ENCODE data around the gene SCYL1. TPM values are rescaled to one million over a fixed set of nuclear protein-coding genes. Genes with fewer than 3 reads are reported as not detected.

Gene SCYL1
- total RNA-seq, 1 donor from 2014 or later: 79.4 TPM

DNA sequence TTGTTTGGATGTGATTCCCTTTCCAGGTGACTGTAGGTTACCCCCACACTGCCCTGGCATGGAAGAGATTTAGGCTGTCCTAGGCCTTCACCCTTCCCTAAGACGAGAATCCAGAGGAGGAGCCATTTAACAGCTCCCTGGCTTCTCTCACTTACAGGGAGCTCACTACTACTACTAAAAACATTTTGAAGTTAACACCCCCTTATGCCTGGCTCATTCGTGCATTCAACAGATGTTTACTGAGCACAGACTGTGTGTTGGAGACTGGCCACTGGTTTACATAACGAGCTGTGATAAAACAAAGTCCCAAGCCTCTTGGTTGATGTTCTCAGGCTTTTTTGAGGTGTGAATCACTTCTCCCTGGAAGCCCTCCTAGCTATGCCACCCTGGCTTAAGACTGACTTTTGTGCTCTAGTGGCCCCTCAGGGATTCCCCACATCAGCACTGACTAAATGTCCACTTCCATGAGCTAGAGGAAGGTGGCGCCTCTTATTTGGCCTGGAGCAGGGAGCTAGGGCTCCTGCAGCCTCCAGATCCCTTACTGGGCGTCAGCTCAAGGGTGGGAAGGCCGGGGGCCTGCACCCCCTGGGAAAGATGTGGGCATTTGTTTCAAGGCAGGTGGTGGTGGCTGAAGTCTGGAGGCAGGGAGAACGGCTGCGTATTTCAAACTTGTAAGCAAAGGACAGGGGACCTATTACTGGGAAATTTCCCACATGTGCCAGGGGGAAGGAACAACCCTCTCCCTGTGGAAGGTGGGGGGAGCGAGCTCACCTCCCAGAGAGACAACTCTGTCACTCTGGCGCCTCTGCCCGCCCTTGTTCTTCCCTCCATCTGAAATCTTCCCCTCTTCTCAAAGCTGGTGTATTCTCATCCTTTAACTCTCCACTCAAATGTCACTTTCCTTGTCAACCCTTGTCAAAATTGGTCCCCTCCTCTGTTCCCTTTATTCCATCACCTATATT lies 45.4 kb upstream of the SCYL1 start:
- H3K9me3 Mint-ChIP-seq: no peaks in the 10 kb centered on the region
- no peaks in the 10 kb centered on the region for H3K27me3 Mint-ChIP-seq
- peaks cover 20% of the 10 kb centered on the region for H3K4me1 Mint-ChIP-seq (ENCODE audit: unreplicated experiment)
- peak overlapping the region; percentile 49 for H3K4me3 Mint-ChIP-seq
- H3K36me3 Mint-ChIP-seq: no peaks in the 10 kb centered on the region
- TF ChIP-seq, protein P1, sequence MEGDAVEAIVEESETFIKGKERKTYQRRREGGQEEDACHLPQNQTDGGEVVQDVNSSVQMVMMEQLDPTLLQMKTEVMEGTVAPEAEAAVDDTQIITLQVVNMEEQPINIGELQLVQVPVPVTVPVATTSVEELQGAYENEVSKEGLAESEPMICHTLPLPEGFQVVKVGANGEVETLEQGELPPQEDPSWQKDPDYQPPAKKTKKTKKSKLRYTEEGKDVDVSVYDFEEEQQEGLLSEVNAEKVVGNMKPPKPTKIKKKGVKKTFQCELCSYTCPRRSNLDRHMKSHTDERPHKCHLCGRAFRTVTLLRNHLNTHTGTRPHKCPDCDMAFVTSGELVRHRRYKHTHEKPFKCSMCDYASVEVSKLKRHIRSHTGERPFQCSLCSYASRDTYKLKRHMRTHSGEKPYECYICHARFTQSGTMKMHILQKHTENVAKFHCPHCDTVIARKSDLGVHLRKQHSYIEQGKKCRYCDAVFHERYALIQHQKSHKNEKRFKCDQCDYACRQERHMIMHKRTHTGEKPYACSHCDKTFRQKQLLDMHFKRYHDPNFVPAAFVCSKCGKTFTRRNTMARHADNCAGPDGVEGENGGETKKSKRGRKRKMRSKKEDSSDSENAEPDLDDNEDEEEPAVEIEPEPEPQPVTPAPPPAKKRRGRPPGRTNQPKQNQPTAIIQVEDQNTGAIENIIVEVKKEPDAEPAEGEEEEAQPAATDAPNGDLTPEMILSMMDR (conservative IDR thresholded peaks at IDR 0.05): peak; percentile 35
- no peak for DNase-seq (ENCODE audit: extremely low spot score, unreplicated experiment)
- peak overlapping the region; percentile 69 for H3K27ac Mint-ChIP-seq

DNA sequence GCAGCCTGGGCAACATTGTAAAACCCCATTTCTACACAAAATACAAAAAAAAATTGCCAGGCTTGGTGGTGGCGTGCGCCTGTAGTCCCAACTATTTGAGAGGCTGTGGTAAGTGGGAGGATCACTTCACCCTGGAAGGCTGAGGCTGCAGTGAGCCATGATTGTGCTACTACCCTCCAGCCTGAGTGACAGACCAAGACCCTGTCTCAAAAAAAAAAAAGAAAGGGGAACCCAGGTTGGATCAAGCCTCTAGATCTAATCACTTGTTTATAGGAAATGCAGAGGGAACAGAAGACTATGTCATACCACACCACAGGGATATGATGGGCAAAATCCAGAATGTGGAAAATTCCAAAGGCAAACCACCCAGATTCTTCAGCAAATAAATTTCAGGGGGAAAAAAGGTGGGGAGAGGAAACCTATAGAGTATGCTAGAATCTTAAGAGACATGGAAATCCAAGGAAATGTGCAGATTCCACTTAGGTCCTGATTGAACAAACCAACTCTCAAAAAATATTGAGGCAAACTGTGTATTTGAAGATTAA lies 42.5 kb upstream of the SCYL1 start:
- no peak overlapping the region for H3K27ac Mint-ChIP-seq
- no peaks in the 10 kb centered on the region for H3K36me3 Mint-ChIP-seq
- peaks cover 28% of the 10 kb centered on the region for H3K4me1 Mint-ChIP-seq (ENCODE audit: unreplicated experiment)
- H3K9me3 Mint-ChIP-seq: no peaks in the 10 kb centered on the region
- no peaks in the 10 kb centered on the region for H3K27me3 Mint-ChIP-seq
- no peak overlapping the region for H3K4me3 Mint-ChIP-seq
- no peak for DNase-seq (ENCODE audit: extremely low spot score, unreplicated experiment)
- TF ChIP-seq, protein P1 (conservative IDR thresholded peaks at IDR 0.05): no peak

DNA sequence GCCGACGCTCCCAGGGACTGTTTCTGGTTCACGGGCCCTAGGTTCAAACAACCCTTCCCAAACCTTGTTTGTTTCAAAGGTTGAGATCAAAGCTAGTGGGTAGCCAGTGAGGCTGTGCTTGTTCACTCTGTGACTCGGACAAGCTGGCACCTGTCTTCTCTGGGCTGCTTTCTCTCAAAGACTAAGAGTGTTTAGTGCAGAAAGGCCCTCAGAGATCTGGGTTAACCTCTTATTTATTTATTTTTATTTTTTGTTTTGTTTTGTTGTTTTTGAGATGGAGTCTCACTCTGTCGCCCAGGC lies 39.0 kb upstream of the SCYL1 start:
- peaks cover 45% of the 10 kb centered on the region for H3K4me1 Mint-ChIP-seq (ENCODE audit: unreplicated experiment)
- no peaks in the 10 kb centered on the region for H3K36me3 Mint-ChIP-seq
- H3K27ac Mint-ChIP-seq: peak overlapping the region; percentile 87
- H3K27me3 Mint-ChIP-seq: no peaks in the 10 kb centered on the region
- peak overlapping the region; percentile 56 for H3K4me3 Mint-ChIP-seq
- no peak for DNase-seq (ENCODE audit: extremely low spot score, unreplicated experiment)
- no peaks in the 10 kb centered on the region for H3K9me3 Mint-ChIP-seq
- TF ChIP-seq, protein P1 (conservative IDR thresholded peaks at IDR 0.05): no peak

DNA sequence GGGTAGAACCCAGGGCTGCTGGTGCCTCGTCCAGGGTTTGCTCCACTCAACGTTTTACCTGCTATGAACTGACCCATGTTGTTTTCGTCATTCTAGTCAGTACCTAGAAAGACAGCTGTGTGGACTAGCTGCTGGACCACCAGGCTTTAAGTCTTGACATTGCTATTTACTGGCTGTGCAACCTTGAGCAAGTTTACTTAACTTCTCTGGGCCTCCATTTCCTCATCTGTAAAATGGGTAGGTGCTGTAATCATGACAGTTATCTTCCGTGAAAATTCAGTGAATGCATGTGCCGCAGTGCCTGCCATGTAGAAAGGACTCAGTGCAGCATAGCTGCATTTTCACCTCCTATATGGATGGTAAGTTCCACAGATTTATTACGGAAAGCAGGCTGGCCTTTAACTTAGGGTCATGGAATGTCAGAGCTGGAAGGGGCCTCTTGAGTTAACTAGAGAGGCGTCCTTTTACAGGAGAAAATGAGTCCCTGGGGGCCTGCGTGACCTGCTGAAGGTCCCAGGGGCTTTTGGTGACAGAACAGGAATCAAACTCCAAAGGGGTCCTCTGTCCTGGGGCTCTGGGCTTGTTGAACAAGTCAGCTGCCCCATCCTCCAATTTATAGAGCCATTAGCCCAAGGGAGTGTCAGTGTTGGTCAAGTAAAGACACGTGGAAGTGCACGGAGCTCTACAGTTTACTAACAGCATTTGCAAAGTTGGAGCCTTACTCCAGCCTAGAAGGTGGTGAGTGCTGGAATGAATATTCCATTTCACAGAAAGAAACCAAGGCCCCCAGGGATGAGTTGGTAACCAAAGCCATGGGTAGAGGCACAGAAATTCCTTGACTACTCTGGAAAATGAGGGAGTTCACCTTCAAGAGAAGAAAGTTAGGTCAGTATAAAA lies 38.1 kb upstream of the SCYL1 start:
- Mint-ChIP-seq H3K36me3 (no peaks in the 10 kb centered on the region), H3K4me3 (peak overlapping the region; percentile 78), H3K27me3 (no peaks in the 10 kb centered on the region), H3K4me1 (ENCODE audit: unreplicated experiment) (peaks cover 49% of the 10 kb centered on the region), H3K27ac (peak overlapping the region; percentile 94), H3K9me3 (no peaks in the 10 kb centered on the region)
- TF ChIP-seq, protein P1 (conservative IDR thresholded peaks at IDR 0.05): no peak
- DNase-seq (ENCODE audit: extremely low spot score, unreplicated experiment): no peak

DNA sequence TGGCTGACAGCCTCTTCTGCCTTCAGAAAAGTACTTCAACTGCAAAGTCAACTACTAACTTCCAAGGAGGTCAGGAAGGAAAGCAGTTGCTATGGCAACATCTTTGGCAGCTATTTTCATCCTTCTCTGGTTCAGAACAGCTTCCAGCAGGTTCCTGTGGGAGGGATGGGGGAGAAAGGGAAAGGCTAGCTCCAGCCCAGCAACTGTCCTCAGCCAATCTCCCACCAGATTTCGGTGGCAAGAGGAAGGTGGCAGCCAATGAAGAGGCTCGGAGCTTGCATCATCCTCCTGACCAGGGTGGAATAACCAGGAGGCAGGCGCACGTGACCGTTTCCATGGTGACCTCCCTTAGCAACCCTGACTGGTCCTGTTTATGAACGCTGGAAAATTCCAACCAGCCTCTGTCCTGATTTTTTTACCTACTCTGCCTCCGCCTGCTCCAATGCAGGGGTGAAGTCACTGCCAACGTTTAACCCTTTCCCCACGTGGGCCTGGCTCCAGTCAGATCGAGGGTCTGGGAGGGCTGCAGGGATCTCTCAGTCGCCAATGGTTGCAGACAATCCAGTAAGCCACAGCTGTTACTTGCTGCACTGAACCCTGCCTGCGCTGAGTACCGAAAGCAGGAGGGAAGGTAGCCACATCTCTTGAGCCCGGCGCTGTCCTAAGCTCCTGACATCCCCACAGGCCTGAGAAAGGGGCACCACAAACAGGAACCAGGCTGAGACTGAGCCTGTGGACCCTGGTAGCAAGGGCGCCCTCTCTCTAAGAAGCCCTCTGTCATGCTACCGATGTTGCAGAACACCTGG lies 37.2 kb upstream of the SCYL1 start:
- Mint-ChIP-seq H3K36me3 (no peaks in the 10 kb centered on the region), H3K9me3 (no peaks in the 10 kb centered on the region), H3K4me1 (ENCODE audit: unreplicated experiment) (peaks cover 57% of the 10 kb centered on the region), H3K4me3 (peak overlapping the region; percentile 78), H3K27me3 (no peaks in the 10 kb centered on the region), H3K27ac (peak overlapping the region; percentile 94)
- TF ChIP-seq, protein P1 (conservative IDR thresholded peaks at IDR 0.05): no peak
- DNase-seq (ENCODE audit: extremely low spot score, unreplicated experiment): peak; percentile 95

Measured in type B pancreatic cell (in vitro differentiated cells).